Uterus (tissue), 4 donors: ENCODE data around the gene CXCR1. TPM values are rescaled to one million over a fixed set of nuclear protein-coding genes. Genes with fewer than 3 reads are reported as not detected.
"Not testable (repeated sequence)": the region's sequence is repeated elsewhere in the genome, so short reads cannot be mapped to it uniquely, and the experiment has no call there.

Experiments used
- DNase-seq, 2 donors: peaks; one replicate each; pipeline ENCODE4 v3.0.0-alpha.2; 2019 to 2020
- H3K27ac ChIP-seq, 2 donors: fragments of 200-600 bp; sonication (generic); 1 replicate in 1 of 2; 2 replicates in 1 of 2; pipeline ENCODE4 v1.5.1; 2016 to 2018
- H3K27me3 ChIP-seq, 2 donors: fragments of 200-600 bp; sonication (generic); one replicate each; pipeline ENCODE4 v1.5.1; 2018 to 2019; ENCODE audit warnings: control low read depth in 1 of 2
- H3K36me3 ChIP-seq, 2 donors: fragments of 200-600 bp; sonication (generic); one replicate each; pipeline ENCODE4 v1.5.1; 2019; ENCODE audit warnings: control low read depth in 1 of 2
- H3K4me1 ChIP-seq, 2 donors: fragments of 200-600 bp; sonication (generic); one replicate each; pipeline ENCODE4 v1.5.1; 2018 to 2019; ENCODE audit warnings: control low read depth in 1 of 2
- H3K4me3 ChIP-seq, 2 donors: fragments of 200-600 bp; sonication (generic); 1 replicate in 1 of 2; 2 replicates in 1 of 2; pipeline ENCODE4 v1.5.1; 2018 to 2019; ENCODE audit warnings: mild to moderate bottlenecking in 1 of 2
- H3K9me3 ChIP-seq, 2 donors: fragments of 200-600 bp; sonication (generic); one replicate each; pipeline ENCODE4 v1.5.1; 2019; ENCODE audit warnings: control low read depth in 1 of 2
- POLR2A ChIP-seq, 2 donors: fragments of 450-650 bp; IDR thresholded peaks; one replicate each; pipeline ENCODE4 v1.6.1; 2016; ENCODE audit warnings: antibody characterized with exemption in 2 of 2, mild to moderate bottlenecking in 1 of 2, moderate library complexity in 1 of 2
- intact Hi-C: fragments of 100-400 bp; cut with DNase I; formaldehyde crosslinking; loops from one replicate; pipeline ENCODE4 v1.15.1; 2023; ENCODE audit warnings: low total_unique reads
- total RNA-seq, 4 donors: library from RNA; depleted of rRNA in 3 of 4; stranded (reverse); fragments of >200 nt in 3 of 4; gene quantifications; one replicate each; pipeline versions ENCODE4 v1.1.0 to v1.2.4, GENCODE V29; 2014 to 2023
- TF ChIP-seq, protein P1 (sequence below), 4 experiments: fragments of 200-600 bp in 2 of 4; fragments of 450-650 bp in 2 of 4; sonication (generic) in 2 of 4; IDR thresholded peaks; one replicate each; pipeline ENCODE4 v1.5.1; 2016 to 2019; ENCODE audit warnings: antibody characterized with exemption in 4 of 4, mild to moderate bottlenecking in 2 of 4, moderate library complexity in 1 of 4
- donor health status: DM: yes; HTN: yes; CAD: no.

The CXCR1 gene
- total RNA-seq, 4 donors from 2014 or later: 0.18 TPM; not detected in 3

DNA sequence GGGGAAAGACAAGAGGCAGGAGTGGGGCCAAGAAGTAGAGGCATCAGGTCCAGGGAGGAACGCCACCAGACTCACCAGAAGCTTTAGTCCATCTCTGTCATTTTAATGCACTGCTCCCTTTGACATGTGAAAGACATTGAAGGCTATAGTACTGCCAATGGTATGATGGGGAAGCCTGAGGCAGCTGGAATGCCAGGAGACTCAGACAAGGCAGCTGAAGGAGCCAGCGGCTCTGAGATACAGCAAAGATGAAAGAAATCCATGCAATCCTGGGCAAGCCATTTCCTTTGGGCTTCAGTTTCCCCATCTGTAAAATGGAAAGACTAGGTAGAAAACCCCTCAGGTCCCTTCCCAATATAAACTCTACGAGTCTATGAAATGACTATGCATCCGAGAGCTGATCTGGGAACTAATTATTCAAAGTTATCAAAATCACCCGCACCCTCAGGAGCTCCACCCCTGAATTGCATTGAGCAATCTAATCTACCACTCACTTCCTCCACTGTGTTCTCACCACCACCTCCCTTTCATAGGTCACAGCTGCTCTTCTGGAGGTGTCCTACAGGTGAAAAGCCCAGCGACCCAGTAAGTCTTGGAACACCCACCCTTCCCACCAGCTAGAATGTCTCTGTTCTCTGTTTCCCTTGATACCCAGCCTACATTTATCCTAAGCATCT, 37.8 kb downstream of the CXCR1 start:
- H3K9me3 ChIP-seq: no peaks in the 10 kb centered on the region
- no peak overlapping the region for H3K27ac ChIP-seq
- H3K36me3 ChIP-seq: no peaks in the 10 kb centered on the region
- H3K4me3 ChIP-seq: no peak overlapping the region
- intact Hi-C loops: no loop called here
- TF ChIP-seq POLR2A (IDR thresholded peaks at IDR 0.05): no peak
- TF ChIP-seq, protein P1, sequence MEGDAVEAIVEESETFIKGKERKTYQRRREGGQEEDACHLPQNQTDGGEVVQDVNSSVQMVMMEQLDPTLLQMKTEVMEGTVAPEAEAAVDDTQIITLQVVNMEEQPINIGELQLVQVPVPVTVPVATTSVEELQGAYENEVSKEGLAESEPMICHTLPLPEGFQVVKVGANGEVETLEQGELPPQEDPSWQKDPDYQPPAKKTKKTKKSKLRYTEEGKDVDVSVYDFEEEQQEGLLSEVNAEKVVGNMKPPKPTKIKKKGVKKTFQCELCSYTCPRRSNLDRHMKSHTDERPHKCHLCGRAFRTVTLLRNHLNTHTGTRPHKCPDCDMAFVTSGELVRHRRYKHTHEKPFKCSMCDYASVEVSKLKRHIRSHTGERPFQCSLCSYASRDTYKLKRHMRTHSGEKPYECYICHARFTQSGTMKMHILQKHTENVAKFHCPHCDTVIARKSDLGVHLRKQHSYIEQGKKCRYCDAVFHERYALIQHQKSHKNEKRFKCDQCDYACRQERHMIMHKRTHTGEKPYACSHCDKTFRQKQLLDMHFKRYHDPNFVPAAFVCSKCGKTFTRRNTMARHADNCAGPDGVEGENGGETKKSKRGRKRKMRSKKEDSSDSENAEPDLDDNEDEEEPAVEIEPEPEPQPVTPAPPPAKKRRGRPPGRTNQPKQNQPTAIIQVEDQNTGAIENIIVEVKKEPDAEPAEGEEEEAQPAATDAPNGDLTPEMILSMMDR (IDR thresholded peaks at IDR 0.05): no peak
- H3K27me3 ChIP-seq: no peaks in the 10 kb centered on the region
- H3K4me1 ChIP-seq: no peaks in the 10 kb centered on the region
- no peak for DNase-seq

DNA sequence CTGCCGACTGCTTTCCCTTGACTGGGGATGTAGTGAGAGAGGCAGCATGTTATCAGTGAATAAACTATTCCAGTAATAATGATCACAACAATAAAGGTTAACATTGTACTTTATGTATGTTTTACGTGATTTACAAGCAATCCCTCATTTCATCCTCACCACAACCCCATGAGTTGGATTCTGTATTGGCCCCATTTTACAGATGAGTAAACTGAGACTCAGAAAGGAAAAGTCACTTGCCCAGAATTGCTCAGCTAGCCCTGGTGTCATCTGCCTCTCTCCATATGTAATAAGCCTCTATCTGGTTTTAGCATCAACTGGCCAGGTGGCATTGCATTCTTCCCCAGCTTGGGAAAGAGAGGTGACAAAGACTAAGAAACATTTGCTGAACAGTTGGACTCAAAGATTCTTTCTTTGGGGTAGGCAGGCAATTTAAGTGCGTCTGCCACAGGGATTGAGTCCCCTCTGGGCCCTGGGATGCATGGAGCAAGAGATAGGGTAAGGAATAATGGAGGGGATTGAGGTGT, 38.8 kb downstream of the CXCR1 start:
- Histone ChIP-seq H3K36me3 (no peaks in the 10 kb centered on the region), H3K9me3 (peaks cover 0 to 5% of the 10 kb centered on the region in 2 donors), H3K27ac (no peak overlapping the region), H3K4me3 (no peak overlapping the region), H3K27me3 (no peaks in the 10 kb centered on the region), H3K4me1 (no peaks in the 10 kb centered on the region)
- intact Hi-C loops: no loop called here
- no peak for TF ChIP-seq POLR2A (IDR thresholded peaks at IDR 0.05)
- TF ChIP-seq, protein P1 (IDR thresholded peaks at IDR 0.05): no peak
- no peak for DNase-seq

DNA sequence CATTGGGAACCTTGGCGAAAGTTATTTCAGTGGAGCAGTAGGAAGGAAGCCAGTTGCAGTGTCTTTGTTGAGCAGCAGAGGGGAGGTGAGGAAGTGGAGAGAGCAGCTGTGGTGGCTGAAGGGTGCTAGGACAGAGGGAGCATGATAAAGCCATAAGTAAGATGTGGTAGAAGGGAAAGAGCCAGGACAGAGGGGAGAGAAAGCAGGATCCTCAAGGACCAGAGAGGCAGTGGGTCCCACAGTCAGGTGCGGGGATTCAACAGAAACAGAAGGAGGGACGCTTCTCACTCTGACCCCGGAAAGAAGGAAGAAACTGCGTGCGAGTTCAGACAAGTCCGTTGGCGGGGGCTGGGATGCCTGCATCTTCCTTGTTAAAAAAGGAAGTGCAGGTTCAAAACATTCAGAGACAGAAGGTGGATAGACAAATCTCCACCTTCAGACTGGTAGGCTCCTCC, 41.1 kb downstream of the CXCR1 start, which contains the start of gene CXCR2:
TSS of gene CXCR2 (plus strand) at position 403 of the 455 bp plus-strand sequence. CDS start 8,774 bp downstream, outside the sequence.
- Histone ChIP-seq H3K4me3 (no peak within 1 kb of the TSS), H3K9me3 (peaks cover 0 to 10% of the 10 kb centered on the region in 2 donors), H3K36me3 (no peaks in the 10 kb centered on the region), H3K27me3 (no peaks in the 10 kb centered on the region), H3K4me1 (no peaks in the 10 kb centered on the region), H3K27ac (no peak within 1 kb of the TSS)
- TF ChIP-seq, protein P1 (IDR thresholded peaks at IDR 0.05): no peak
- TF ChIP-seq POLR2A (IDR thresholded peaks at IDR 0.05): no peak
- no peak for DNase-seq
- intact Hi-C loops: no loop called here

GRCh38 chr2:218125095-218125494, 41.7 kb downstream of the CXCR1 start:
- TF ChIP-seq, protein P1 (IDR thresholded peaks at IDR 0.05): no peak
- no peak for TF ChIP-seq POLR2A (IDR thresholded peaks at IDR 0.05)
- Histone ChIP-seq H3K4me1 (no peaks in the 10 kb centered on the region), H3K4me3 (no peak overlapping the region), H3K9me3 (peaks cover 0 to 10% of the 10 kb centered on the region in 2 donors), H3K27ac (no peak overlapping the region), H3K27me3 (no peaks in the 10 kb centered on the region), H3K36me3 (no peaks in the 10 kb centered on the region)
- intact Hi-C loops: no loop called here
- no peak for DNase-seq

DNA sequence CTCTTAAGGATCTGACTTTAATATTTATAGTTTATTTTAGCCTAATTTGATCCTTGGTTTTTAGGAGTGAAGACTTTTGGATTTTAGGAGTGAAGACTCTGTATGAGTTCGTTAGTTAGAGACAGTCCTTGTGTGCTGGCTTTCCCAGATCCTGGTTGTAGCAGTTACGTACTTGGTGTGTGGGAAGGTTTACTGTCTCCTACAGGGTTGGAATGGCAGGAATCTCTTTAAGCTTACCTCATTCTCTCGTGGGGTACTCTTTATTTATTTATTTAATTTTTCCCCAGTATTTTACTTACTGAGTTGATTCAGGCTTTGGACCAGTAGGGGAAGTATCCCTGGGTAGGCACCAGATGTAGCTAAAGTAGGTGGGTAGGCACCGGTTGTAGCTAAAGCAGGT, 42.8 kb downstream of the CXCR1 start:
- no peak for TF ChIP-seq POLR2A (IDR thresholded peaks at IDR 0.05)
- TF ChIP-seq, protein P1 (IDR thresholded peaks at IDR 0.05): no peak
- no peaks in the 10 kb centered on the region for H3K27me3 ChIP-seq
- intact Hi-C loops: no loop called here
- no peak for DNase-seq
- no peaks in the 10 kb centered on the region for H3K4me1 ChIP-seq
- peaks cover 0 to 10% of the 10 kb centered on the region in 2 donors for H3K9me3 ChIP-seq
- H3K27ac ChIP-seq: no peak overlapping the region
- H3K36me3 ChIP-seq: no peaks in the 10 kb centered on the region
- H3K4me3 ChIP-seq: no peak overlapping the region

- H3K4me1 ChIP-seq, H3K36me3 ChIP-seq, H3K4me3 ChIP-seq, intact Hi-C loops, H3K9me3 ChIP-seq, H3K27ac ChIP-seq, DNase-seq, H3K27me3 ChIP-seq: not testable (repeated sequence)
Observed at GRCh38 chr2:218122286-218122685, 44.5 kb downstream of the CXCR1 start.

DNA sequence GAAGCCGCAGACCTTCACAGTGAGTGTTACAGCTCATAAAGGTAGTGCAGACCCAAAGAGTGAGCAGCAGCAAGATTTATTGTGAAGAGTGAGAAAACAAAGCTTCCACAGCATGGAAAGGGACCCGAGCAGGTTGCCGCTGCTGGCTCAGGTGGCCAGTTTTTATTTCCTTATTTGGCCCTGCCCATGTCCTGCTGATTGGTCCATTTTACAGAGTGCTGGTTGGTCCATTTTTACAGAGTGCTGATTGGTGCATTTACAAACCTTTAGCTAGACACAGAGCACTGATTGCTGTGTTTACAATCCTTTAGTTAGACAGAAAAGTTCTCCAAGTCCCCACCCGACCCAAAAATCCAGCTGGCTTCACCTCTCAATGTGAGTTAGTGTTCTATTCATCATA, 45.0 kb downstream of the CXCR1 start:
- H3K27me3 ChIP-seq, DNase-seq, H3K4me3 ChIP-seq, H3K27ac ChIP-seq, H3K9me3 ChIP-seq, H3K4me1 ChIP-seq, intact Hi-C loops, H3K36me3 ChIP-seq: not testable (repeated sequence)
